8988T (cell line): ENCODE measurements around the gene STXBP2.

ENCODE experiments used
- DNase-seq: peaks from one replicate; pipeline ENCODE4 v3.0.0; 2011

STXBP2 gene

DNA sequence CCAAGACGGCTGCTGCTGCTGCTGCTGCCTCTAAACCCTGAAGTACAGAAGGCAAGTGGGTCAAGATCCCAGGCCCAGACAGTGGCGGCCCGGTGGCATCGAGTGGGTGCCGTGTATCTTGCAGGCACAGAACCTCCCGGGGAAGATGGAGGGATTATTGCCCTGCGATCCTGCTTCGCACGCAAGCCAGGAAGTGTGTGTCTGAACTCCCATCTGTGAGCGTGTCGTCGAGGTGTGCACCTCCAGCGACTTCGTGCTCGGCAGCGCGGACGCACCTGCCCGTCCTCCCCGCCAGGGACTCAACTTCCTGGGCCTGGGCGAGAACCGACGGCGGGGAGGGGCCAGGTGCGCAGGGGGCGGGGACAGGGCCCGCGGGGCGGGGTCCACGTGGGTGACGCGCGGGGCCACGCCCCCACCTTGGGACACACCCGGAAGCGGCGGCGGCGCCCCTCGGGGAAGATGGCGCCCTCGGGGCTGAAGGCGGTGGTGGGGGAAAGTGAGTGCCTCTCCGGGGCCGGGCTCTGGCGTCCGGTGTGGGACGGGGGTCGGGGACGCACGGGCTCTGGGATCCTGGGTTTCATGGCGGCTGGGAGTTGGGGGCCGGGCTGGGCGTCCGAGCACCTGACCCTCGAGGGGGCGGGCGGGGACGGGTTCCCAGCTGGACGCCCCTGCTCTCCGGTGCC, at the start of gene STXBP2:
TSS of gene STXBP2 (plus strand) at position 420 of the 683 bp plus-strand sequence. CDS start at position 460, 40 bp downstream.
- peak; percentile 91 for DNase-seq

DNA sequence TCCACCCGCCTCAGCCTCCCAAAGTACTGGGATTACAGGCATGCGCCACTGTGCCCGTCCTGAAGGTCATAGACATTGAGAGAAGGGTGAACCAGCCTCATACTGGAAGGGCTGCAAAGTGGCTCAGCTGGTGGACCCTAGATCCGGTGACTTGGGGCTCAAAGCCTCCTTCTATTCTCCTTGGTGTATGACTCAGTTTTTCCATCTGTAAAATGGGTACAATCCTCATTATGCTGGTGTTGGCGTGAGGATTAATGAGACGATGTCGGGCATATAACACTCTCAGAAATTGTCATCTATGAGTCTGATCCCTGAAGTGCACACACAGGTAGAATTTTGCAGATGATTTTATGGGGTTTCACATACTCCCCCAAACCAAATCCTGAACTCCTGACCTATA, 47.1 kb upstream of the STXBP2 start:
- no peak for DNase-seq

GRCh38 chr19:7590256-7590655, 46.7 kb upstream of the STXBP2 start:
- no peak for DNase-seq

DNA sequence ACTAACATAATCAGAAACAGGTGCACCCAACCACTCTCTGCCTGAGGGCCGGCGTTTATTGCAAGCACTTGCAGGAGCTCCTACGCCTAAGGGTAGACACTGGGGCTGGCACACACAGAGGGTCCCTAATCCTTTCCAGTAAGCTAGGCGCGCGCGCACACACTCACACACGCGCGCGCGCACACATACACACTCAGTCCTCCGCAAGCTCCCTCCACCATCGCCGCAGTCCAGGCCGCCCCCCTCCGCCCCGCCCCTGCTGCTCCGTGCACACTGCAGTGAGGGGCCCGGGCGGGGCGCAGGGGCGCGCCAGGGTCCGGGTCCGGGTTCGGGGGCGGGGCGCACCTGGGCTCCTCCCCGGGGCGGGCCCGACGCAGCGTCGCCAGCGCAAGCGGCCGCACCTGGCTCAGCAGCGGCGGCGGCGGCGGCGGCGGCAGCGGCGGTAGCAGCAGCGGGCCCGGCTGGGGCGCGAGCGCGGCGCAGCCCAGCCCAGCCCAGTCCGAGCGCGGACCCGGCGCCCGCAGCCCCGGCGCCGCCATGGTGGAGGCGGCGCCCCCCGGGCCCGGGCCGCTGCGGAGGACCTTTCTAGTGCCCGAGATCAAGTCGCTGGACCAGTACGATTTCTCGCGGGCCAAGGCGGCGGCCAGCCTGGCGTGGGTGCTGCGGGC, 41.3 kb upstream of the STXBP2 start, which contains the start of gene CAMSAP3:
TSS of gene CAMSAP3 (plus strand) at position 398 of the 668 bp plus-strand sequence. CDS start at position 538, 140 bp downstream.
- no peak for DNase-seq

- no peak for DNase-seq
Measured at GRCh38 chr19:7596211-7596937, 40.5 kb upstream of the STXBP2 start.

GRCh38 chr19:7597689-7598088, 39.2 kb upstream of the STXBP2 start:
- DNase-seq: no peak

DNA sequence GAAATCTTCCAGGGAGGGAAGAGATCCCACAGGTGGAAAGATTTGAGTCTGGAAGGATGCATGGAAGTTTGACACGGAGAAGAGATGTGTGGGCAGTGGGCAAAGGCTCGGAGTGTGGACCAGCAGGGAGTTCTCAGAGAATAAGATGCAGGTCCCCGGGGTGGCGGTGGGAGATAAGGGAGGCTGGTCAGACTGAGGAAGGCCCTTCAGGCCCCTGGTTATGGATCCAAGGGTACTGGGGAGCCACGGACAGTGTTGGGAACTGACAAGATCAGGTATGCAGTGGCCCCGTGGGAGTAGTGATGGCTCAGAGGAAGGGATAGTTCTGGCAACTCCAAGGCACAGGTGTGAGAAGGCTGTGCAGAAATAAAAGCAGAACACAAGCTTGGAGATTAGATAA, 38.7 kb upstream of the STXBP2 start:
- no peak for DNase-seq

DNA sequence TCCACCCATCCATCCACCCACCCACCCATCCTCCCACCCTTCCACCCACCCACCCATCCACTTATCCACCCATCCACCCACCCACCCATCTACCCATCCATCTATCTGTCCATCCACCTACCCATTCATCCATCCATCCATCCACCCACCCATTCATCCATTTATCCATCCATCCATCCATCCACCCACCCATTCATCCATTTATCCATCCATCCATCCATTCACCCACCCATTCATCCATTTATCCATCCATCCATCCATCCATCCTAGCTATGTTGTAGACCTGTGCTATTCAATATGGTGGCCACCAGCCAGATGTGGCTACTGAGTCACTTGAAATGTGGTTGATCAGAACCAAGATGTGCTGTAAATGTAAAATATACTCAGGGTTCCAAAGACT, 36.2 kb upstream of the STXBP2 start:
- DNase-seq: no peak

DNA sequence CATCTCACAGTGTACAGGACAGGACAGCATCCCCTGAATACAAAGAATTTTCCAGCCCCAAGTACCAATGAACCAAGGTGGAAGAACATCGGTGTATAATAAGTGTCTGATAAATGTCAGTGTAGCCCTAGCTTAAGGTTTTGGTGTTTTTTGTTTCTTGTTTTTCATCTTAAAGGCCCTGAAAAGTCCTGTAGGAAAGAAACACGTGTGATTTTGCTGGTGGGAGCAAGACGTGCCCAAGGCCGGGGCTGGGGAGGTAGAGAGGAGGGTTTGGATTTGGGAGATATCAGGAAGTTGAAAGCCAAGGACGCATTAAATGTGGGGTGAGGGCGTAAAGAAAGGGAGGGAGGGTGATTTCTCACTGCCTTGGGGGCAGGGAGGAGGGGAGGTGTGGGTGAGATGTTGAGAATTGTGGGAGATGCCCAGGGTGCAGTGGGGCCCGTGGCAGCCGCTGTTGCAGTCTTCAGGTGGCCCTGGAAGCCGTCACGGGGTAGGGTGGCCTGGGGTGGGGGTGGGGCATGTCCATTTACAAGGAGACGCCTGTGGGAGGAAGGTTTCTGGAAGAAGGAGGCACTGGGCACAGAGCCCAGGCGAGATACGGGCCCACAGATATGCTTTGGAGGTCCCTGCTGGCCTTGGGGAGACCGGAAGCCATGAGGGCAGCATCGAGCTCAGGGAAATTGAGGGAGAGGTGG, 34.5 kb upstream of the STXBP2 start:
- no peak for DNase-seq

DNA sequence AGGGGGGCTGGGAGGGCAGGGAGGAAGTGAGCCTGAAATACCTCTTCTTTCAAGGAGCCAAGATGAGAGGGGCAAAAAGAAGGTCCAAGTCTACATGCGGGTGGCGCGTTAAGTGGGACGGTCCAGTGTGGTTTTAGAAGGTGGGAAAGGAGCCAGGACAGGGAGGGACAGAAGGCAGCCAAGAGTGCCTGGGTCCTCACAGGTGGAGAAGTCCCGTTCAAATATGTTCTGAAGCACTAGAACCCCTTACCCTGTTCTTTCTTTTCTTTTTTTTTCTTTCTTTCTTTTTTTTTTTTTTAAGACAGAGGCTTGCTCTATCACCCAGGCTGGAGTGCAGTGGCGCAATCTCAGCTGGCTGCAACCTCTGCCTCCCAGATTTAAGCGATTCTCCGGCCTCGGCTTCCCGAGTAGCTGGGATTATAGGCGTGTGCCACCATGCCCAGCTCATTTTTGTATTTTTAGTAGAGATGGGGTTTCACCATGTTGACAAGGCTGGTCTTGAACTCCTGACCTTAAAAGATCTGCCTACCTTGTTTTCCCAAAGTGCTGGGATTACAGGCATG, 33.9 kb upstream of the STXBP2 start:
- DNase-seq: no peak

GRCh38 chr19:7603919-7604318, 33.0 kb upstream of the STXBP2 start:
- DNase-seq: no peak

DNA sequence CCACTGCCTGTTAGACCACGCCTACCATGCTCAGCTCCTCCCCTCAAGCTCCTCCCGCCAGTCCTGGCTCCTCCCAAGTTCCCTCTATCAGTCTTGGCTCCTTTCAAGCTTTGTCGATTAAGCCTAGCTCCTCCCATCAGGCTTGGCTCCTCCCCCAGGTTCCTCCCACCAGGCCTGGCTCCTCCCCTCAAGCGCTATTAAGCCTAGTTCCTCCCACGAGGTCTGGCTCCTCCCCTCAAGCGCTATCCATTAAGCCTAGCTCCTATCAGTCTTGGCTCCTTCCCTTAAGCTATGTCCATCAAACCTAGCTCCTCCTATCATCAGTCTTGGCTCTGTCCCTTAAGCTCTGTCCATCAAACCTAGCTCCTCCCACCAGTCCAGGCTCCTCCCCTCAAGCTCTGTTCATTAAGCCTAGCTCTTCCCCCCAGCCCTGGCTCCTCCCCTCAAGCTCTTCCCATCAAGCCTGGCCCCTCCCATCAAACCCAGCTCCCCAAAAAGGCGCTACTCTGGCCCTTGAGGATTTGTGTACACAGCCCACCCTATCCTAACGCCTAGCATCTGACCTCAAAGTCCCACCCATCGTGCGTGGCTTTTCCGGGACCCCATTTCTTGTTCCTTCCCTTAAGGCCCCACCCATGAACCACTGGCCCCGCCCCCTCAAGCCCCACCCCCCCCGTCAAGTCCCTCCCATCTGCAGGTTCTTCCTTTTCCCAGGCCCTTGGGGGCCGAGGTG, 31.3 kb upstream of the STXBP2 start:
- no peak for DNase-seq

DNA sequence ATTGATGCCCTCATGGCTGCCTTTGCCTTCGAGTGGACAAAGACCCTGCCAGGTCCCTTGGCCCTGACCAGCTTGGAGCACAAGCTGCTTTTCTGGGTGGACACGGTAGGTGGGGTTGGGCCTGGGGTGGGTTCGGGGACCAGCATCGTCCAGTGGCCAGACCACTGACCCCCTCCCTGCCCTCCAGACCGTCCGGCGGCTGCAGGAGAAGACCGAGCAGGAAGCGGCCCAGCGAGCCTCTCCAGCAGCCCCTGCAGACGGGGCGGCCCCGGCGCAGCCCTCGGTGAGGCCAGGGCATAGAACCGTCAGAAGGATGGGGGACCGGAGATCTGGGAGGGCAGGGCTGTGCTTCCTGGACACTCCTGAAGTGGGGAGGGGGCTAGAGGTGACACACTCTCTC, 30.6 kb upstream of the STXBP2 start:
- no peak for DNase-seq

DNA sequence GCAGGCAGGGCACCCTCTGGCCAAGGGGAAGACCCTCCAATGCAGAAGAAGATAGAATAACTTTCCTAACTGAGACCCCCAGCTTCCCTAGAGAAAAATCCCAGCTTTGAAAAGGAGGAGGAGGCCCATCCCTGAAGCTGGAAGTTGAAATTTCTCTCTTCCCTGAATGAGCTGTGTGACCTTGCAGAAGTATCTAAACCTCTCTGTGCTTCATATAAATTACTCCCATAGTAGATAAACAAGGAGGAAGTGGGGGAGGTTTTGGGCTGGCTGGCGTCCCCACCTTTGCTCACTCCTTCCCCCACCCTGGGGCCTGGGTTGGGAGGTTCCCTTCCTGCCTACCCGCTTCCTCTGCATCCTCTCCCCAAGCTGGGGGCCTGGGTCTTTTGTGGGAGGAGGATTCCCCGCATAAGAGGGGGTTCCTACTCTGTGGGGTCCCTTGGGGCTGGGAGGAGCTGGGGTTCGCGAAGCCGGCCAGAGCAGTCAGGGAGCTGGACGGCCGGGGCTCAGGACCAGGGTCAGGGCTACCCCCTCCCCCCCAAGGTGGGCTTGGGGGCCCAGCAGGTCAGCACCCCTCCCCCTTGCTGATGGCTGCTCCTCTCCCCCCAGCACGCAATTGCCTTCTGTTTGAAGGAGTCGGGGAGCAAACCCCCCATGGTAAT, 29.6 kb upstream of the STXBP2 start:
- no peak for DNase-seq

DNA sequence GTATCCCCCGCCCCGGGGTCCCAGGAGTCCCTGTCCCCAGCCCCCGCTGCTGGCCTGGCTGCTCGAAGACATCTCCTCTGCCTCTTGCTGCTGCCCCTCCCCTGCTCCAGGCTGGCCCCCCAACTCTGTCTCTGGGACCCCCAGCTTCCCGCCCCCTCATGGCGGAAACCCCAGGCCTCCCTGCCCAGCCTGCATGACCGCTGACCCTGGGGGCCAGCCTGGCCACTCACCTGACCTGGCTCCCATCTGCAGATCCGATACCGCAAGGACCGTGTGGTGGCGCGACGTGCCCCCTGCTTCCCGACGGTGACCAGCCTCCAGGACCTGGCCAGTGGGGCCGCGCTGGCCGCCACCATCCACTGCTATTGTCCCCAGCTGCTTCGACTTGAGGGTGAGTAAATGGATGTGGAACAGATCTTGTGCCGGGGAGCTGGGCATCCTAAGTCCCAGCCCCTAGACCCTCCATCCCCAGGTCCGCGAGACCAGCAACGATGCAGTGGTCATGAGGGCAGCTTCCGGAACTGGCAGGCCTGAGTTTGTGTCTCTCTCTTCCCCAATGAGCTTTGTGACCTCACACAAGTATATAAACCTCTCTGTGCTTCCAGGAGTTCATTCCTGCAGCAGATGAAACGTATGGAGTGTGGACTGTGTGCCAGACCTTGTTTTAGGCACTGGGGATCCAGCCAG, 28.9 kb upstream of the STXBP2 start:
- DNase-seq: no peak

DNA sequence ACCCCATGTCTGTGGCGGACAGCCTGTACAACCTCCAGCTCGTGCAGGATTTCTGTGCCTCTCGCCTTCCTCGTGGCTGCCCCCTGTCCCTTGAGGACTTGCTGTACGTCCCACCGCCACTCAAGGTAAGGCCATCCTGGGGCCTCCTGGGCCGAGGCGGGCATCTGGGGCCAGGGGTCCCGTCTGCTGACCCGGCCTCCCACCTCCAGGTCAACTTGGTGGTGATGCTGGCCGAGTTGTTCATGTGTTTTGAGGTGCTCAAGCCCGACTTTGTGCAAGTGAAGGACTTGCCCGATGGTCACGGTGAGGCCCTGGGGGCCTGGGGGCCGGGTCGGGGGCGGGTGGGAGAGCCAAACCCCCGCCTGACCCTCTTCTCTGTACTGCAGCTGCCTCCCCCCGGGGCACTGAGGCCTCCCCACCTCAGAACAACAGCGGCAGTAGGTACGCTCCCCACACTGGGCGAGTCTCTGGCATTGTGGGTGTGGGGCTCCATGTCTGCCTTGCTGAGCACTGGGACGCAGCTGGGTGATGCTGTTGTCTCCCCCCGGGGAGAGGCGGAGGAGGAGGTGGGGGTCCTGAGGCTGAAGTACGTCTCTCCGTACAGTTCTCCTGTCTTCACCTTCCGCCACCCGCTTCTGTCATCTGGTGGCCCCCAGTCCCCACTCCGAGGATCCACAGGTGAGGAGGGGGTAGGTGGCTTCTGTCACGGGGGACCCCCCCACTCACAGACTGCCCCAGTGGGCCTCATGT, 26.2 kb upstream of the STXBP2 start:
- DNase-seq: no peak

DNA sequence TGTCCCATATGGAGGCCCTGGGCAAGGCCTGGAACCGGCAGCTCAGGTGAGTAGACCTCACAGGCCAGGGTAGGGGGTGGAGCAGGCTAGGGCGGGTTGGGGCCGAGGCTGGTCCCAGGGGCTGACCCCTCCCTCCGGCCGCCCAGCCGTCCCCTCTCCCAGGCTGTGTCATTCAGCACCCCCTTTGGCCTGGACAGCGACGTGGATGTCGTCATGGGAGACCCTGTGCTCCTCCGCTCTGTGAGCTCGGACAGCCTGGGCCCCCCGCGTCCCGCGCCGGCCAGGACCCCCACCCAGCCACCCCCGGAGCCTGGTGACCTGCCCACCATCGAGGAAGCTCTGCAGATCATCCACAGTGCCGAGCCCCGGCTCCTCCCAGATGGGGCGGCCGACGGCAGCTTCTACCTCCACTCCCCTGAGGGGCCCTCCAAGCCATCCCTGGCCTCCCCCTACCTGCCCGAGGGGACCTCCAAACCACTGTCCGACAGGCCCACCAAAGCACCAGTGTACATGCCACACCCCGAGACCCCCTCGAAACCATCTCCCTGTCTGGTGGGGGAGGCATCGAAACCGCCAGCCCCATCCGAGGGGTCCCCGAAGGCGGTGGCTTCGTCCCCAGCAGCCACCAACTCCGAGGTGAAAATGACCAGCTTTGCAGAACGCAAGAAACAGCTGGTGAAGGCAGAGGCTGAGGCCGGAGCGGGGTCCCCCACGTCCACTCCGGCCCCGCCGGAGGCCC, 25.2 kb upstream of the STXBP2 start:
- DNase-seq: no peak

GRCh38 chr19:7612282-7613274, 24.3 kb upstream of the STXBP2 start:
- DNase-seq: no peak
